Heart left ventricle (tissue), 13 donors: ENCODE results near the gene POLD2.

Experiments
- CTCF ChIP-seq, 12 donors: fragments of 200-600 bp; sonication (generic) in 4 of 12; IDR thresholded peaks; one replicate each; pipeline versions ENCODE4 v1.5.0 to v1.8.0; 2018 to 2022; ENCODE audit warnings: antibody characterized with exemption in 12 of 12, mild to moderate bottlenecking in 5 of 12
- POLR2A ChIP-seq, 2 donors: fragments of 450-650 bp; IDR thresholded peaks; one replicate each; pipeline ENCODE4 v1.6.1; 2017; ENCODE audit warnings: antibody characterized with exemption in 2 of 2, mild to moderate bottlenecking in 2 of 2, moderate library complexity in 2 of 2
- donor health status: ischemic (EF 13 %, LVEDD 7.1; RV severe dilation, severe dysfunction).
- donor health status: DM: no; HTN: yes; CAD: no.
- donor health status: DM: no; HTN: no; CAD: no.
- donor health status: ischemic (EF 25% LVEDD 6.9; RV normal size, moderate dysfunction).
- donor health status: ischemic (EF 25% LVEDD 5.7; RV mildly dilated, moderate dysfunction).
- donor health status: ischemic (EF 35%, LVEDD 5.7; RV mildly dilated, moderate dysfunction).
- donor health status: nonischemic (EF 11% LVEDD 7.7; RV severe dilation, severe dysfunction).
- donor health status: DM: yes; HTN: yes; CAD: no.
- donor health status: PGD.
- donor health status: ischemic (EF 29% LVEDD 5.4; RV normal size, mild dysfunction).
- donor health status: nonischemic (EF 23%, LVEDD 6.1; RV moderate dilation, normal function).

- peak in 2 of 12 donors; percentile 4 to 12 for TF ChIP-seq CTCF (IDR thresholded peaks at IDR 0.05)
- TF ChIP-seq POLR2A (IDR thresholded peaks at IDR 0.05) = no peak
Observed at GRCh38 chr7:44152971-44153947, 29.9 kb upstream of the POLD2 start.
